ENCODE data around the gene CTPS1.

CTPS1 gene, protein sequence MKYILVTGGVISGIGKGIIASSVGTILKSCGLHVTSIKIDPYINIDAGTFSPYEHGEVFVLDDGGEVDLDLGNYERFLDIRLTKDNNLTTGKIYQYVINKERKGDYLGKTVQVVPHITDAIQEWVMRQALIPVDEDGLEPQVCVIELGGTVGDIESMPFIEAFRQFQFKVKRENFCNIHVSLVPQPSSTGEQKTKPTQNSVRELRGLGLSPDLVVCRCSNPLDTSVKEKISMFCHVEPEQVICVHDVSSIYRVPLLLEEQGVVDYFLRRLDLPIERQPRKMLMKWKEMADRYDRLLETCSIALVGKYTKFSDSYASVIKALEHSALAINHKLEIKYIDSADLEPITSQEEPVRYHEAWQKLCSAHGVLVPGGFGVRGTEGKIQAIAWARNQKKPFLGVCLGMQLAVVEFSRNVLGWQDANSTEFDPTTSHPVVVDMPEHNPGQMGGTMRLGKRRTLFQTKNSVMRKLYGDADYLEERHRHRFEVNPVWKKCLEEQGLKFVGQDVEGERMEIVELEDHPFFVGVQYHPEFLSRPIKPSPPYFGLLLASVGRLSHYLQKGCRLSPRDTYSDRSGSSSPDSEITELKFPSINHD

GRCh38 chr1:40979241-40980067 lies at the start of gene CTPS1:
TSS of gene CTPS1 (plus strand) at chr1:40979696. CDS start at chr1:40983291, 3,595 bp downstream.
- DNase-seq (ENCODE audit: low spot score), result peak; percentile 99
- in situ Hi-C loops (cut with MboI; ENCODE audit: low sequenced_read_pairs, unreplicated experiment), result no loop called here
- TF ChIP-seq, protein P1, sequence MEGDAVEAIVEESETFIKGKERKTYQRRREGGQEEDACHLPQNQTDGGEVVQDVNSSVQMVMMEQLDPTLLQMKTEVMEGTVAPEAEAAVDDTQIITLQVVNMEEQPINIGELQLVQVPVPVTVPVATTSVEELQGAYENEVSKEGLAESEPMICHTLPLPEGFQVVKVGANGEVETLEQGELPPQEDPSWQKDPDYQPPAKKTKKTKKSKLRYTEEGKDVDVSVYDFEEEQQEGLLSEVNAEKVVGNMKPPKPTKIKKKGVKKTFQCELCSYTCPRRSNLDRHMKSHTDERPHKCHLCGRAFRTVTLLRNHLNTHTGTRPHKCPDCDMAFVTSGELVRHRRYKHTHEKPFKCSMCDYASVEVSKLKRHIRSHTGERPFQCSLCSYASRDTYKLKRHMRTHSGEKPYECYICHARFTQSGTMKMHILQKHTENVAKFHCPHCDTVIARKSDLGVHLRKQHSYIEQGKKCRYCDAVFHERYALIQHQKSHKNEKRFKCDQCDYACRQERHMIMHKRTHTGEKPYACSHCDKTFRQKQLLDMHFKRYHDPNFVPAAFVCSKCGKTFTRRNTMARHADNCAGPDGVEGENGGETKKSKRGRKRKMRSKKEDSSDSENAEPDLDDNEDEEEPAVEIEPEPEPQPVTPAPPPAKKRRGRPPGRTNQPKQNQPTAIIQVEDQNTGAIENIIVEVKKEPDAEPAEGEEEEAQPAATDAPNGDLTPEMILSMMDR (IDR thresholded peaks at IDR 0.05; ENCODE audit: borderline replicate concordance, control extremely low read depth, extremely low read depth, insufficient read depth, missing control alignments), result peak; percentile 45

GRCh38 chr1:40930174-40930964 lies 49.1 kb upstream of the CTPS1 start:
- in situ Hi-C loops (cut with MboI; ENCODE audit: low sequenced_read_pairs, unreplicated experiment), result loop anchor here (25.0 kb wide), 1 partner anchor 318 kb away; no protein-coding TSS in a partner anchor
- DNase-seq (ENCODE audit: low spot score), result no peak
- TF ChIP-seq, protein P1 (IDR thresholded peaks at IDR 0.05; ENCODE audit: borderline replicate concordance, control extremely low read depth, extremely low read depth, insufficient read depth, missing control alignments), result no peak

- in situ Hi-C loops (cut with MboI; ENCODE audit: low sequenced_read_pairs, unreplicated experiment), result loop anchor here (25.0 kb wide), 1 partner anchor 319 kb away; no protein-coding TSS in a partner anchor
- TF ChIP-seq, protein P1 (IDR thresholded peaks at IDR 0.05; ENCODE audit: borderline replicate concordance, control extremely low read depth, extremely low read depth, insufficient read depth, missing control alignments), result no peak
- no peak for DNase-seq (ENCODE audit: low spot score)
Observed at GRCh38 chr1:40931601-40932000, 47.9 kb upstream of the CTPS1 start.

GRCh38 chr1:40932006-40932405 lies 47.5 kb upstream of the CTPS1 start:
- no peak for DNase-seq (ENCODE audit: low spot score)
- in situ Hi-C loops (cut with MboI; ENCODE audit: low sequenced_read_pairs, unreplicated experiment), result loop anchor here (25.0 kb wide), 1 partner anchor 320 kb away; no protein-coding TSS in a partner anchor
- TF ChIP-seq, protein P1 (IDR thresholded peaks at IDR 0.05; ENCODE audit: borderline replicate concordance, control extremely low read depth, extremely low read depth, insufficient read depth, missing control alignments), result no peak

DNA sequence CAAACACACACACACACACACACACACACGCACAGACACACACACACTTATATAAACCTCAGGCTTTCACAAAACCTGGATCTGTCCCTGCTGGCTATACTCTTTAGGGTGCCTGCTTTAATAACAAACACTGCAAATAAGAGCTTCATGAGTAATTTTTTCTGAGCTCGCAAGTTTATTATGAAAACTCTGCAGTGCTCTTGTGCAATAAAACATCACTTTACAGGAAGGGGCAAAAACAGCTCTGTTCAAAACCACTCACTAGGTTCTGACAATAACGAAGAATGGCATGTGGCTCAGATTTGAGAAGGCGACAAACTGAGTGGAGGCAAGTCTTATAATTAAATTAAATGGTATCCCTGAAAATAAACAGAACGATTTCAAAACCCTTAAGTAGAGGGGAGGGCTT lies 42.6 kb upstream of the CTPS1 start:
- in situ Hi-C loops (cut with MboI; ENCODE audit: low sequenced_read_pairs, unreplicated experiment), result loop anchor here (25.0 kb wide), 1 partner anchor 325 kb away; no protein-coding TSS in a partner anchor
- no peak for DNase-seq (ENCODE audit: low spot score)
- TF ChIP-seq, protein P1 (IDR thresholded peaks at IDR 0.05; ENCODE audit: borderline replicate concordance, control extremely low read depth, extremely low read depth, insufficient read depth, missing control alignments), result no peak
